A549 (cell line): ENCODE measurements around the gene ANTXR2. TPM values are rescaled to one million over a fixed set of nuclear protein-coding genes. Genes with fewer than 3 reads are reported as not detected.

Source experiments
- ATAC-seq, 2 experiments: fragments of 200-7000 bp in 1 of 2; fragments of >200 bp in 1 of 2; cut with Nextera tagmentation in 1 of 2; cut with Tn5 transposase in 1 of 2; 3 replicates each; pipeline versions ENCODE4 v1.8.0 to v1.9.1; 2018 to 2020; ENCODE audit warnings: mild to moderate bottlenecking in 1 of 2, moderate library complexity in 1 of 2
- CTCF ChIA-PET: fragments of 300-600 bp; sonication (Branson Sonifier 250); formaldehyde crosslinking; extraction: SDS; loops from one replicate; lab custom pipeline; 2021; ENCODE audit warnings: antibody characterized with exemption, inconsistent platforms; lab: Yijun Ruan, JAX
- POLR2A ChIA-PET: fragments of 350-600 bp; formaldehyde crosslinking; extraction: SDS; loops from one replicate; lab custom pipeline; 2021; ENCODE audit warnings: antibody characterized with exemption, inconsistent platforms; lab: Yijun Ruan, JAX
- DNase-seq, 2 experiments: peaks; one replicate each; pipeline versions ENCODE4 v3.0.0 to v3.0.0-alpha.2; 2011 to 2016; ENCODE audit warnings: low read depth in 1 of 2, low spot score in 1 of 2
- FAIRE-seq: peaks from 2 replicates; lab custom pipeline; 2011; peaks lifted over from hg19 to GRCh38; lab: Jason Lieb, UNC
- H3K27ac ChIP-seq, 2 experiments: fragments of >200 bp; sonication (Bioruptor Twin); formaldehyde crosslinking; 3 replicates each; pipeline ENCODE4 v1.5.1; 2016 to 2017
- H3K4me1 ChIP-seq: fragments of >200 bp; sonication (Bioruptor Twin); formaldehyde crosslinking; 3 replicates; pipeline ENCODE4 v1.6.1; 2016
- H3K4me2 ChIP-seq: fragments of >200 bp; sonication (Bioruptor Twin); formaldehyde crosslinking; 3 replicates; pipeline ENCODE4 v1.6.1; 2016
- H3K4me3 ChIP-seq: fragments of >200 bp; sonication (Bioruptor Twin); formaldehyde crosslinking; 3 replicates; pipeline ENCODE4 v1.5.1; 2016
- H3K9me3 ChIP-seq: fragments of >200 bp; sonication (Bioruptor Twin); formaldehyde crosslinking; 3 replicates; pipeline ENCODE4 v1.6.1; 2016
- ATOH8 ChIP-seq: fragments of 250-450 bp; sonication (Bioruptor Pico); IDR thresholded peaks from 2 replicates; pipeline ENCODE4 v1.5.0; 2020; ENCODE audit warnings: low read depth, mild to moderate bottlenecking, moderate library complexity
- BCL3 ChIP-seq: fragments of >200 bp; sonication (Bioruptor Twin); formaldehyde crosslinking; IDR thresholded peaks from 3 replicates; pipeline ENCODE4 v1.6.1; 2016
- CBX2 ChIP-seq: fragments of 200-600 bp; sonication (generic); IDR thresholded peaks from 2 replicates; pipeline ENCODE4 v1.6.1; 2016; ENCODE audit warnings: low read depth, mild to moderate bottlenecking, borderline replicate concordance
- CEBPB ChIP-seq, 2 experiments: fragments of >200 bp in 1 of 2; sonication (Bioruptor Twin) in 1 of 2; formaldehyde crosslinking in 1 of 2; IDR thresholded peaks; 2 replicates each; pipeline ENCODE4 v1.6.1; 2012 to 2016
- CHD4 ChIP-seq: fragments of 200-600 bp; sonication (generic); IDR thresholded peaks from 2 replicates; pipeline ENCODE4 v1.6.1; 2016; ENCODE audit warnings: antibody characterized with exemption, mild to moderate bottlenecking, borderline replicate concordance
- ESRRA ChIP-seq: fragments of 150-350 bp; IDR thresholded peaks from 2 replicates; pipeline ENCODE4 v1.6.1; 2014; ENCODE audit warnings: mild to moderate bottlenecking, low read length, borderline replicate concordance
- FOSB ChIP-seq: fragments of 250-450 bp; sonication (Bioruptor Pico); IDR thresholded peaks from 2 replicates; pipeline ENCODE4 v1.5.0; 2020; ENCODE audit warnings: mild to moderate bottlenecking, moderate library complexity
- GATA3 ChIP-seq: IDR thresholded peaks from 2 replicates; pipeline ENCODE4 v1.6.1; 2012; ENCODE audit warnings: borderline replicate concordance
- HEYL ChIP-seq: fragments of 250-450 bp; sonication (Bioruptor Pico); IDR thresholded peaks from 2 replicates; pipeline ENCODE4 v1.8.0; 2021; ENCODE audit warnings: mild to moderate bottlenecking, moderate library complexity
- JUNB ChIP-seq: fragments of >200 bp; sonication (Bioruptor Twin); formaldehyde crosslinking; IDR thresholded peaks from 2 replicates; pipeline ENCODE4 v1.6.1; 2016
- KDM1A ChIP-seq: fragments of 200-600 bp; sonication (generic); IDR thresholded peaks from 2 replicates; pipeline ENCODE4 v1.6.1; 2016; ENCODE audit warnings: low read depth, mild to moderate bottlenecking
- MAFK ChIP-seq: fragments of 450-650 bp; IDR thresholded peaks from 2 replicates; pipeline ENCODE4 v1.6.1; 2014; ENCODE audit not compliant: partially characterized antibody
- MAX ChIP-seq: IDR thresholded peaks from 2 replicates; pipeline ENCODE4 v1.6.1; 2012
- MAZ ChIP-seq: fragments of 150-350 bp; IDR thresholded peaks from 2 replicates; pipeline ENCODE4 v1.6.1; 2014; ENCODE audit warnings: antibody characterized with exemption, low read depth, low read length, borderline replicate concordance
- MYC ChIP-seq: IDR thresholded peaks from 2 replicates; pipeline ENCODE4 v1.6.1; 2012; ENCODE audit warnings: mild to moderate bottlenecking, inconsistent platforms, low read length, improper control_type of control experiment, borderline replicate concordance
- NFE2L2 ChIP-seq: fragments of 150-350 bp; conservative IDR thresholded peaks from 2 replicates; pipeline ENCODE4 v1.6.1; 2014; ENCODE audit warnings: low read length
- NR3C1 ChIP-seq: fragments of >200 bp; sonication (Bioruptor Twin); formaldehyde crosslinking; IDR thresholded peaks from 3 replicates; pipeline ENCODE4 v1.6.1; 2017
- RARB ChIP-seq: fragments of 250-450 bp; sonication (Bioruptor Pico); IDR thresholded peaks from 2 replicates; pipeline ENCODE4 v1.8.0; 2021; ENCODE audit warnings: mild to moderate bottlenecking, moderate library complexity
- RFX5 ChIP-seq: fragments of 450-650 bp; IDR thresholded peaks from 2 replicates; pipeline ENCODE4 v1.7.1; 2014; ENCODE audit warnings: antibody characterized with exemption, mild to moderate bottlenecking, moderate library complexity
- RNF2 ChIP-seq: fragments of 200-600 bp; sonication (generic); IDR thresholded peaks from 2 replicates; pipeline ENCODE4 v1.6.1; 2016; ENCODE audit warnings: low read depth, mild to moderate bottlenecking, antibody characterized with exemption, moderate library complexity, borderline replicate concordance
- SMC3 ChIP-seq: fragments of >200 bp; sonication (Bioruptor Twin); formaldehyde crosslinking; IDR thresholded peaks from 3 replicates; pipeline ENCODE4 v1.6.1; 2018; ENCODE audit warnings: inconsistent platforms
- ZFP36 ChIP-seq: fragments of 450-650 bp; IDR thresholded peaks from 2 replicates; pipeline ENCODE4 v1.6.1; 2014; ENCODE audit warnings: borderline replicate concordance; ENCODE audit not compliant: partially characterized antibody
- ZNF302 ChIP-seq: fragments of 250-450 bp; sonication (Bioruptor Pico); IDR thresholded peaks from 2 replicates; pipeline ENCODE4 v1.9.0; 2021; ENCODE audit warnings: inconsistent platforms, mild to moderate bottlenecking, moderate library complexity
- WGBS: methylation state at CpG from one replicate; pipeline ENCODE4 v1.1.6; 2017; ENCODE audit errors: missing lambda C conversion rate; 5-methylcytosine and 5-hydroxymethylcytosine counted together
- polyA plus RNA-seq, 4 experiments: library from polyadenylated mRNA; depleted of rRNA in 3 of 4; stranded (reverse); fragments of >200 nt; fragmentation: RNase III in 1 of 4; extraction: RNeasy Plus Mini Kit Qiagen cat#74134 plus additional on column Dnase treatment in 1 of 4; gene quantifications; 2 replicates in 3 of 4; 3 replicates in 1 of 4; pipeline ENCODE4 v1.2.3, GENCODE V29; 2011 to 2017
- TF ChIP-seq, protein P1 (sequence below): fragments of 150-350 bp; IDR thresholded peaks from 2 replicates; pipeline ENCODE4 v1.6.1; 2014; ENCODE audit warnings: low read depth, mild to moderate bottlenecking, low read length
- TF ChIP-seq, protein P2 (sequence below): IDR thresholded peaks from 2 replicates; pipeline ENCODE4 v1.6.1; 2012; ENCODE audit warnings: low read depth, borderline replicate concordance
- TF ChIP-seq, protein P3 (sequence below): IDR thresholded peaks from 2 replicates; pipeline ENCODE4 v1.6.1; 2012
- TF ChIP-seq, protein P4 (sequence below): fragments of >200 bp; sonication (Bioruptor Twin); formaldehyde crosslinking; IDR thresholded peaks from 2 replicates; pipeline ENCODE4 v1.6.1; 2016

Gene ANTXR2
- polyA plus RNA-seq, 2 of the 4 experiments (the other 2 are of a cell fraction): 2.3 to 3.0 TPM

DNA sequence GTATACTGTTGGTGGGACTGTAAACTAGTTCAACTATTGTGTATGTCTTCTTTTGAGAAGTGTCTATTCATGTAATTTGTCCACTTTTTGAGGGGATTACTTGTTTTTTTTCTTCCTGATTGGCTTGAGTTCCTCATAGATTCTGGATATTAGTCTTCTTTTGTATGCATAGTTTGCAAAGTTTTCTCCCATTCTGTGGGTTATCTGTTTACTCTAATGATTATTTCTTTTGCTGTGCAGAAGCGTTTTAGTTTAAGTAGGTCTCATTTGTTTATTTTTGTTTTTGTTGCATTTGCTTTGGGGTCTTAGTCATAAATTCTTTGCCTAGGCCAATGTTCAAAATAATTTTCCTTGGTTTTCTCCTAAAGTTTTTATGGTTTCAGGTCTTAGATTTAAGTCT is 26.6 kb upstream of the ANTXR2 start (continued):
- TF ChIP-seq MYC (no peak), MAZ (no peak), MAX (no peak), JUNB (no peak), GATA3 (no peak)
- TF ChIP-seq, protein P1, sequence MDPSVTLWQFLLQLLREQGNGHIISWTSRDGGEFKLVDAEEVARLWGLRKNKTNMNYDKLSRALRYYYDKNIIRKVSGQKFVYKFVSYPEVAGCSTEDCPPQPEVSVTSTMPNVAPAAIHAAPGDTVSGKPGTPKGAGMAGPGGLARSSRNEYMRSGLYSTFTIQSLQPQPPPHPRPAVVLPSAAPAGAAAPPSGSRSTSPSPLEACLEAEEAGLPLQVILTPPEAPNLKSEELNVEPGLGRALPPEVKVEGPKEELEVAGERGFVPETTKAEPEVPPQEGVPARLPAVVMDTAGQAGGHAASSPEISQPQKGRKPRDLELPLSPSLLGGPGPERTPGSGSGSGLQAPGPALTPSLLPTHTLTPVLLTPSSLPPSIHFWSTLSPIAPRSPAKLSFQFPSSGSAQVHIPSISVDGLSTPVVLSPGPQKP: no peak

DNA sequence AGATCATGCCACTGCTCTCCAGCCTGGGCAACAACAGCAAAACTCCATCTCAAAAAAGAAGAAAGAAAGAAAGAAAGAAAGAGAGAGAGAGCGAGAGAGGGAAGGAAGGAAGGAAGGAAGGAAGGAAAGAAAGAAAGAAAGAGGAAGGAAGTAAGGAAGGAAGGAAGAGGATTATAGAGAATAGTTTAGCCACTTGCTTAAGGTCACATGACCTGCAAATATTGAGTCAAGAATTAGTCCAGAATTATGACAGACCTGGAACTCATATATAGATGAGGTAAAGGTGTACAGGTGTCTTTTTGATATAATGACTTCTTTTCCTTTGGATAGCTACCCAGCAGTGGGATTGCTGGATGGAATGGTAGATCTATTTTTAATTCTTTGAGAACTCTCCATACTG is 25.6 kb upstream of the ANTXR2 start:
- no peak for ATAC-seq
- TF ChIP-seq RARB (CRISPR knock-in tag) (no peak), SMC3 (no peak), NFE2L2 (no peak), ZFP36 (no peak), ESRRA (no peak), MAZ (no peak)
- TF ChIP-seq, protein P2, sequence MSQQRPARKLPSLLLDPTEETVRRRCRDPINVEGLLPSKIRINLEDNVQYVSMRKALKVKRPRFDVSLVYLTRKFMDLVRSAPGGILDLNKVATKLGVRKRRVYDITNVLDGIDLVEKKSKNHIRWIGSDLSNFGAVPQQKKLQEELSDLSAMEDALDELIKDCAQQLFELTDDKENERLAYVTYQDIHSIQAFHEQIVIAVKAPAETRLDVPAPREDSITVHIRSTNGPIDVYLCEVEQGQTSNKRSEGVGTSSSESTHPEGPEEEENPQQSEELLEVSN: no peak
- TF ChIP-seq, protein P3, sequence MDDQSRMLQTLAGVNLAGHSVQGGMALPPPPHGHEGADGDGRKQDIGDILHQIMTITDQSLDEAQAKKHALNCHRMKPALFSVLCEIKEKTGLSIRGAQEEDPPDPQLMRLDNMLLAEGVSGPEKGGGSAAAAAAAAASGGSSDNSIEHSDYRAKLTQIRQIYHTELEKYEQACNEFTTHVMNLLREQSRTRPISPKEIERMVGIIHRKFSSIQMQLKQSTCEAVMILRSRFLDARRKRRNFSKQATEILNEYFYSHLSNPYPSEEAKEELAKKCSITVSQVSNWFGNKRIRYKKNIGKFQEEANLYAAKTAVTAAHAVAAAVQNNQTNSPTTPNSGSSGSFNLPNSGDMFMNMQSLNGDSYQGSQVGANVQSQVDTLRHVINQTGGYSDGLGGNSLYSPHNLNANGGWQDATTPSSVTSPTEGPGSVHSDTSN: no peak
- H3K4me2 ChIP-seq: no peak overlapping the region
- DNase-seq: no peak
- H3K9me3 ChIP-seq: no peaks in the 10 kb centered on the region
- H3K27ac ChIP-seq: no peak overlapping the region
- 75% methylated on average over 1 of the region's 1 CpG for WGBS
- POLR2A ChIA-PET: no interaction called here
- CTCF ChIA-PET: no interaction called here
- no peaks in the 10 kb centered on the region for H3K4me1 ChIP-seq
- no peak for FAIRE-seq
- no peak overlapping the region for H3K4me3 ChIP-seq

DNA sequence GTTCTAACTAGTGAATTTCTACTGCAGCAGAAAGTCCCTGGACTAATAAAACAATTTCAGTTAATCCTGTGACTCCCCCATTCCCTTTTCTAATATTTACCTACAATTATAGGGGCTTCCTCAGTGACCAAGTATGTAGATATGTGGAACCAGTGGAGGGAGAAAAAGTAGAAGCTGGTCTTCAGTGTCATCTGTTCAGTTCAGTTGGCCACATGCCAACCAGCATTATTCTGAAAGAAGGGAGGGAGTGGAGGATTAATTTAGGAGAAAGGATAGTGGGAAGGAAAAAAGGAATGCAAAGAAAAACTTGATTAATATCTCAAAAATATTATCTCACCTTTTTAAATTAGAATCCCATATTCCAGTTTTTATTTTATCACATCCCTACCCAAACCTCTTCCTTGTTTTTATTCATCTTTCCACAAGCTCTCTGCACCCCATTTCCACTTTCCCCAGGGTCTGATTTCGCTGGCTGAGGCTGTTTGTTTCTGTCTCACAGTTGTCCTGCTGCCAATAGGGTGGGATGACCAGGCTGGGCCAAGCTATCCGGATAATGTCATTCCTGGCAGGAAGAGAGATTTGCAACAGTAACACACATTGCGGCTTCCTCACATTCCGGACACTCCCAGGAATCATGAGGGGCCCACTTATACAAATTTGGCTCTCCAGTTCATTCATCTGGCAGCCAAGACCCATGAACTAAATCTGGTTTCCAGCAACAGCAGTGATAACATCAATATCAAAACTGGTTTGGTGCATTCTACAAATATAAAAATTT is 24.6 kb upstream of the ANTXR2 start:
- Histone ChIP-seq H3K9me3 (no peaks in the 10 kb centered on the region), H3K27ac (no peak overlapping the region), H3K4me2 (no peak overlapping the region), H3K4me3 (no peak overlapping the region), H3K4me1 (no peaks in the 10 kb centered on the region)
- FAIRE-seq (no peak), ATAC-seq (no peak), DNase-seq (no peak)
- 44% methylated on average over 3 of the region's 4 CpGs for WGBS
- CTCF ChIA-PET: no interaction called here
- POLR2A ChIA-PET: no interaction called here
- TF ChIP-seq BCL3: no peak
- no peak for TF ChIP-seq RNF2
- TF ChIP-seq GATA3: no peak
- TF ChIP-seq, protein P4, sequence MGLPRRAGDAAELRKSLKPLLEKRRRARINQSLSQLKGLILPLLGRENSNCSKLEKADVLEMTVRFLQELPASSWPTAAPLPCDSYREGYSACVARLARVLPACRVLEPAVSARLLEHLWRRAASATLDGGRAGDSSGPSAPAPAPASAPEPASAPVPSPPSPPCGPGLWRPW: no peak
- no peak for TF ChIP-seq CEBPB (IDR thresholded peaks at IDR 0.05)
- TF ChIP-seq NR3C1: no peak
- TF ChIP-seq RFX5: no peak
- TF ChIP-seq ZNF302 (CRISPR knock-in tag): no peak
- no peak for TF ChIP-seq FOSB (CRISPR knock-in tag)
- TF ChIP-seq ESRRA: no peak
- TF ChIP-seq, protein P1: no peak
- no peak for TF ChIP-seq KDM1A
- TF ChIP-seq MAFK: no peak
- no peak for TF ChIP-seq CHD4
- TF ChIP-seq HEYL (CRISPR knock-in tag): no peak
- TF ChIP-seq ATOH8 (CRISPR knock-in tag): no peak
- TF ChIP-seq CBX2: no peak
- TF ChIP-seq MYC: no peak
